HG03196 (cell line): ENCODE results near the gene RNF169.

Experiments
- ATAC-seq: cut with Tn5 transposase; IDR thresholded peaks from one replicate; pipeline ENCODE4 v1.9.1; 2021; ENCODE audit not compliant: unreplicated experiment

The RNF169 gene, protein sequence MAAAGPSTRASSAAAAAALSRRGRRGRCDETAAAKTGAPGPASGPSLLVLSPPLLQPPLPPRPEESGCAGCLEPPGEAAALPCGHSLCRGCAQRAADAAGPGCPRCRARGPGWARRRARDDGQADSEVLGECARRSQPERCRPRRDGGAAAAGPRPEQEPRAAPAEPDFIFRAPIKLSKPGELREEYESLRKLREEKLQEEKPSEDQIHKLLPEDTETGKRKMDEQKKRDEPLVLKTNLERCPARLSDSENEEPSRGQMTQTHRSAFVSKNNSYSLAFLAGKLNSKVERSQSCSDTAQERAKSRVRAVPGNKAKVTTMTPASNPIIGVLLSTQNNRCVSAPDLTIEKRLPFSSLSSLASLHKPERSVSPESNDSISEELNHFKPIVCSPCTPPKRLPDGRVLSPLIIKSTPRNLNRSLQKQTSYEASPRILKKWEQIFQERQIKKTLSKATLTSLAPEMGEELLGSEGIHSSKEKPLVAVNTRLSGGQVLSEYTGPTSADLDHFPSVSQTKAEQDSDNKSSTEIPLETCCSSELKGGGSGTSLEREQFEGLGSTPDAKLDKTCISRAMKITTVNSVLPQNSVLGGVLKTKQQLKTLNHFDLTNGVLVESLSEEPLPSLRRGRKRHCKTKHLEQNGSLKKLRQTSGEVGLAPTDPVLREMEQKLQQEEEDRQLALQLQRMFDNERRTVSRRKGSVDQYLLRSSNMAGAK

DNA sequence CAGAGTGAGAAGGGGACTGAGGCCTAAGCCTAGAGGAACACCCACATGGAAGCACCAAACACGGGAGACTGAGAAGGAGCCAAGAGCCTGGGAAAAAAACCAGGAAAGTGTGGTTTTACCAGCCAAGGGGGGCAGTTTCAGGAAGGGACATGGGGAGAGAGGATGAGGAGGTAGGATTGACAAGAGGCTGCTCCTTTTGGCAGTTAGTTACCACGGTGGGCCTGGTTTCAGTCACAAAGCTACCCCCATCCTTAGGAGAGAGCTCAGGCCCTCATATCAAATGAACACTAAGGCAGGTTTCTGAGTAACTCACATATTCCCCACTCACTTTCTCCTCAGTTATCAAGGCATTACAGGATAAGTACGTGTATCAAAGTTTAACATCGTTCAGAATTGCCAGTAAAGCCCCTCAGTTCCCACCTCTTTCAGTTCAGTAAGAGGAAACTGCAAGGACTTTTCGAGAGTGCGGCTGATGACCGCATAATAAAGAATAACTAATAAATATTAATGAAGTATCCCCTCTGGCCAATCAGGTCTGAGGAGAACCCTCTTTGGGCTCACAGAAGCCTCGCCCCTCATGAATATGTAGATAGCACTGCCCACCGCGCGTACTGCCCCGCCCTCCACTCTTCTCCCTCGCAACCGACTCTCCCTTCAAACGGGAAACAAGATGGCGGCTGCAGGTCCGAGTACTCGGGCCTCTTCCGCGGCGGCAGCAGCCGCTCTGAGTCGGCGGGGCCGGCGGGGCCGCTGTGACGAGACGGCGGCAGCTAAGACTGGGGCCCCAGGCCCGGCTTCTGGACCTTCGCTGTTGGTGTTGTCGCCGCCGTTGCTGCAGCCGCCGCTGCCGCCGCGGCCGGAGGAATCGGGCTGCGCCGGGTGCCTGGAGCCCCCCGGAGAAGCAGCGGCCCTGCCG, at the start of gene RNF169:
RNF169 (plus strand) TSS at position 639 of the 916 bp plus-strand sequence; CDS start at position 671, 32 bp downstream.
- ATAC-seq, result peak; percentile 97

DNA sequence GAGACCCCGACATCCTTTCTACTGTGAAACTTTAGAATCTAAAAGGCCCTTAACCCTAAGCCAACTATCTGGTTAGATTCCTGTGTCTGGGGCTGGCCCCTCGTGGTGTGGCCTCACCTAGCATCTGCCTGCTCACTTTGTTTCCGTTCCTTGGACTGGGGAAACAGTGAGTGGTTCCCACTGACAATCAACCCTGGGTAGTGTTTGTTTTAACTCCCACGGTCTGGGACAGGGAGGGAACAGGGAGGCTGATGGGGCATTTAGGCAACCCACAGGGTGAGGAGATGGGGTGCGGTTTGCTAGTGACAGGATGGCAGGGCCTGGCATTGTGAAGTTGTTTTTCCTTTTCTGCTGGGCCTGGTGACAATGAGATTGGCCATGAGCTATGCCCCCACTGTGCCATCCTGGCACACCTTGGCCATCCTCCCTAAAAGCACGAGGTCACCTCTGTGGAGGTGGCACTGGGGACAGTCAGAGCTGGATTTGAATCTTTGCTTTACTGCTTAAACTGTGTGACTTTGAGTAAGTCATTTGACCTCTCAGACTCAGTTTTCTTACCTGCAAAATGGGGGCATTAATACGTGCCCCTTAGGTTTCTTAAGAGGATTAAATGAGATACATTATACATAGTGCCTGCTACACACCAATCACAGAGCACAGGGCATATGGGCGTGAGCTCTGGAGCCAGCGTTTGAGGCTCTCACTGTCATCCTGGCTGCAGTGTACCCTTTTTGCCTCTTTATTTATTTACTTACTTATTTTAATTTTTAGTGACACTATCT, 48.8 kb upstream of the RNF169 start:
- no peak for ATAC-seq

DNA sequence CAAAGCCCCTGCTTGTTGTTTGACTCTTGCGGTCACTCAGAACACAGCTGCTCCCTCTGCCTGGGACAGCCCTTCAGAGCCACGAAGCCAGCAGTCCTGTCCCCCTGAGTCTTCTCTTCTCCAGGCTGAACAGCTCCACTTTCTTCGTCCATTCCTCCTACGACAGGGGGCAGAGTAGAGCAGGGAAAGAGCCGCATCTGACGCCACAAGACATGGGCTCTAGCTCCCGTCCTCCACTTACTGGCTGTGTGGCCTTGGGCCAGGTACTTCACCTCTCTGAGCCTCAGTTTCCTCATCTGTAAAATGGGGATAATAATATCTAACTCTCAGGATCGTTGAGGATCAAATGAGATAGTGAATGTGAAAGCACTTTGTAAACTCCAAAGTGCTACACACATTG, 47.3 kb upstream of the RNF169 start:
- ATAC-seq, result no peak

DNA sequence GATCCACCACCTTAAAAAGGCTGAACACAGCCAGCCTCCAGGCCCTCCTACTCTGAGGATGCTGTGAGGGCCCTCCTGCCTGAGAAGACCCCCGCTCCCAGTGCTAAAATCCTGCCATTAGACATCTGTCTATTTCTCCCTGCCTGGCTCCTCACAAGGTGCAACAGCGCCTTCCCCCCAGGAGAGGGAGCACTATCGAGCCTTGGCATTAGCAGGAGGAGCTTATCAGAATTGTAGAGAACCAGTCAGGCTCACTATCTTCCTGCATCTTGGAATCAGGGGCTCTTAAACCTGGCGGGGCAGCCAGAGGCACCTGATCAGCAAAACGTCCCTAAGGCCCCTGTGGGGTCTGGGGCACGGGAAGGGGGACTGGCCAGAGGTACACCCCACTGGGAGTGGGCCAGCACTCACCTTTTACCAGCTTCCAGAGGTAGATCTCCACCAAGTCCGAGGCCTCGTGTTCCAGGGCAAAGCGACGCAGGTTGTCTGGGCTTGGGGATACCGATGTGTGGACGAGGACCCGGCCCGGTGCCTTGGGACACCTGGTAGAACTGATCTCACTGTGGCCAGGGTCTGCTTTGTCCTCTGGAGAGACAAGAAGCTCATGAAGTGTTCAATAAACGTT, 46.2 kb upstream of the RNF169 start:
- ATAC-seq, result no peak

DNA sequence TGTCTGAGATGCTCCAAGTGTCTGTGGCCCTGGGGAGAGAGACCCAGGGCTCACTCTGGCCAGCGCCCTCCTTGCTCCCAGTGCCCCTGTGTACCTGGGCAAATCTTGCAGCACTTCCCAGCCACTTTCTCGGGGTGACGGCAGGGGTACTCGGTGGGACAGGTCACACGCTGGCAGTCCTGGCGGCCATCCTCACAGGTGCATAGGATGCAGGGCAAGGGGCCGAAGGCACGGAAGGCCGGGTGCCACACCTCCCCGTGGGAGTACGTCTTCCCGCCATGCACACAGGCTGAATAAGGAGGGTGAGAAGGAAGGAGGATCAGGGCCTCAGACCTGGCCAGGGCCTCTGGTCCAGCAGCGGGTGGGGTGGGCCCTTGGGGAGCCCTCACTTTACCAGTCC, 45.4 kb upstream of the RNF169 start:
- ATAC-seq, result no peak

DNA sequence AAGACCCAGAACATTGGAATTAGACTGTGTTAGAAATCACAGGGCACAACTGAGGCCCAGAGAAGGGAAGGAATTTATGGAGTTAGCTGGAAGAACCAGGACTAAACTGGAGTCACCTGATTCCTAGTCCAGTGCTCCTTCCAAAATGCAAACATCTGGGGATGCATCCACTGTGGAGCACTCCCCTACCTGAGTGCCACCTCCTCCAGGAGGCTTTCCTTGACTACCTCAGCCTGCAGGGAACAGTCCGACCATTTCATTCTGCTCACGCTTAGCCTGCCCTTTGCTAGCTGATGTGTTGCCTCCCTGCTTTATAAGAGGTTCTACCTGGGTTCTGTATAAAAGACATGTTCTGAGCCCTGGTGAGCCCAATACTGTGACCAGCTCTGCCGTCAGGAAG, 41.5 kb upstream of the RNF169 start:
- no peak for ATAC-seq

DNA sequence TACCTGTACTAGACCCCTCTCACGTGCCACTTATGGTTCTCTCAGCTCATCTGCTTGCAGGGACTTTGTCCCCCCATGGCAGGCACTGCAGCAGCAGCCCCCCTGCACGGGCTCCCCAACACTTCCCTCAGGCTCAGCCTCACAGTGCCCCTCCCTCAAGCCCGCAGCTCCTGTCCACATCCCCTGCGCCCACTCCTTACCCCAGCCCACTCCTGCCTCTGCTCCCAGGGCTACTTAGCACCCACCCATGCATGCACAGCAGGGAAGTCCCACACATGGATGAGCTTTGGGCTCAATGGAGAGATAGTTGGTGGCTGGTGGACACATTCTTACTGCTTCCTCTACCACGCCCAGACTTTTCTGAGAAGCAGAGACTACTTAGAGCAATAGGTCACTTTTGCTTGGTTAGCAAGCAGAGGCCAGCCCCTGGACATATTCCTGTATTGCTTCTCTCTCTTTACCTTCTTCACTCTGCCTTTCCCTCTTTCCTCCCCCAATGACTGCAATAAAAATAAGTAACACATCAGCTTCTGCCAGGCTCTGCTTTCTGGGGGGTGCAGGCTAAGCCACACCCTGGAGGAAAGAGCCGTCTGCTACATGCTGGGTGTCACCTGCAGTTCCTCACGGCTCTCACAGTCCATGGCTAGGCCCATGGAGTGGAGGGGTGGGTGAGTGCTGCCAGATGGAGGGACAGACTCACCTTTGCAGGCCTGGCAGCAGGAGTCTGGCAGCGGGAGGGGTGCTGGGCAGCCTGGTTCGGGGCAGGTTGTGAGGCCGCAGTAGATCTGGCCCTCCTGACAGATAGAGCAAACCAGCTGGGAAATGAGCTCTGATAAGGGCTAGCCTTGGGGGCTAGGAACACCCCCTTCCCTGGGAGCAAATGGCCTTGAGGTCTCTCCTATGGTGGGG, 40.8 kb upstream of the RNF169 start:
- ATAC-seq, result no peak

DNA sequence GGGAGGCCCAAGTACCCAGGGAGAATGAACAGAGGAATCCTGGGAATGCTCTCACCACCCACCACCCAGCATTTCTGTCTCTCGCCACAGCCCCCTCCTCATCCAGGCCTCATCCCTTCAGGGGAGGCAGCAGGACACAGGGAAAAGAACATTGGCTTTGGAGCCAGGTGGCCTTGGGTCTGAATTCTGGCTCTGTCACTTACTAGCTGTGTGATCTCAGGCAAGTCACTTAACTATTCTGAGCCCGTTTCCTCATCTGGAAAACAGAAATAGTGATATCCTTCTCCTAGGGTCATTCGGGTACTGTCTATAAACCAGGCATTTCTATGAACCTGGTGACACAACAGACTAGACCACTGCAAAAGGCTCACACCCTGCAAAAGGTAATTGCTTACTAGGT, 39.5 kb upstream of the RNF169 start:
- no peak for ATAC-seq

DNA sequence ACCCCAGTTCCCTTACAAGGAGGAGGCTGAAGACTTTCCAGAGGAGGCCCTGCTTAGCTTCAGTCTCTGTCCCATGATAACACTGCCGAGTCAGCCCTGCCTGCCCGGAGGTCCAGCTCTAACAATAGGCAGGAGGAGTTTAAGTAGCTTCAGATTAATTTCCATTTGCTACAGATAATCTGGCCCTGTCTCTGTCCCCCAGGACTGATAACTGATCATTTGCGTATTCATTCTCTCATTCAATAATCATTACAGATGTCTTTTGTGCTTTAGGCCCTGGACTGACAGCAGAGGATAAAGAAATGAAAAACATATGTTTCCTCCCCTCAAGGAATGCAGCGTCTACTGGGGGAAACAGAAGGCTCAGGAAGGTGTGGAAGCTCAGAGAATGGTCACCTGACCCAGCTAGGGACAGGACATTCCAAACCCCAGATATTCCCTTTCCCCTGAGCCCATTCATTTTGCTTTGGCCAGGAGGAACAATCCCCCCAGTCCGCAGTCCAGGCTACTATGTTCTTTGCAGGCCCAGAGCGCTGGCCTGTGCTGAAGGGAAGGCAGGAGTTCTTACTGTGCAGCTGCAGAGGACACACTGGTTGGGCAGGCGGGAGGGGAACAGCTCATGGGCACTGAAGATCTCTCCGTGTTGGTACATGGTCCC, 38.2 kb upstream of the RNF169 start:
- no peak for ATAC-seq

DNA sequence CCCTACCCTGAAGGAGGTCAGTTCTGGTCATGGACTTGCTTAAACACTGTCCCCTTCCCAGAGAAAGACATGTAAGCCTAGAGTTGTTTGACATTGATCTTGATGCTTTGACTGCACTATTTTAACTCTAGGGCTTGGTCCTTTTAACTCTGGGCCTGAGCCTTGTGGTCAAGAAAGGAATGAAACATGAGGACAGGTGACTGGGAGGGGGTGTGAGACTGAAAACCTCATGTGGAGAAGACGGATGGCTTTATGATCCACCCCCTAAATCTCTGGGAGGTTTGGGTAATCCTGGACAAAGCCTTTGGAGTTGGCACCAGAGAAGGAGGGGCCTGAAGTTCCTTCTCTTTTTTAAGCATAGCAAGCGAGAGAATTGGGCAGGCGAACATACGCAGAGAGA, 35.0 kb upstream of the RNF169 start:
- no peak for ATAC-seq

DNA sequence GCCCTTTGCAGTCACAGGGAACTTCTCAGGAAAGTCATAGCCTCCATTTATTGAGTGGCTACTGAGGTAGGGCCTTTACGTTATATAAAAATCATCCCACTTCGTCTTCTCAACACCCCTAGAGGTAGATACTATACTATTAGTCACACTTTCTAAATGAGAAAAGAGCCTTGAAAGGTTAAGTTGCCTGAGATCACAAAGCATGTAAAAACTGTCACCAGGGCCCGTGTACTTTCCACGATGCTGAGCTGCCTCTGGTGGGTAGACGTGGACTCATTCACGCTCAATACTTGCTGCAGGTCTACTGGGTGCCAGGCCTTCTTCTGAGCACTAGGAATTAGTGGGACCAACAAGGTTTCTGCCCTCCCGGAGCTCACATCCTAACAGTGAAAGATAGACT, 33.7 kb upstream of the RNF169 start:
- no peak for ATAC-seq

DNA sequence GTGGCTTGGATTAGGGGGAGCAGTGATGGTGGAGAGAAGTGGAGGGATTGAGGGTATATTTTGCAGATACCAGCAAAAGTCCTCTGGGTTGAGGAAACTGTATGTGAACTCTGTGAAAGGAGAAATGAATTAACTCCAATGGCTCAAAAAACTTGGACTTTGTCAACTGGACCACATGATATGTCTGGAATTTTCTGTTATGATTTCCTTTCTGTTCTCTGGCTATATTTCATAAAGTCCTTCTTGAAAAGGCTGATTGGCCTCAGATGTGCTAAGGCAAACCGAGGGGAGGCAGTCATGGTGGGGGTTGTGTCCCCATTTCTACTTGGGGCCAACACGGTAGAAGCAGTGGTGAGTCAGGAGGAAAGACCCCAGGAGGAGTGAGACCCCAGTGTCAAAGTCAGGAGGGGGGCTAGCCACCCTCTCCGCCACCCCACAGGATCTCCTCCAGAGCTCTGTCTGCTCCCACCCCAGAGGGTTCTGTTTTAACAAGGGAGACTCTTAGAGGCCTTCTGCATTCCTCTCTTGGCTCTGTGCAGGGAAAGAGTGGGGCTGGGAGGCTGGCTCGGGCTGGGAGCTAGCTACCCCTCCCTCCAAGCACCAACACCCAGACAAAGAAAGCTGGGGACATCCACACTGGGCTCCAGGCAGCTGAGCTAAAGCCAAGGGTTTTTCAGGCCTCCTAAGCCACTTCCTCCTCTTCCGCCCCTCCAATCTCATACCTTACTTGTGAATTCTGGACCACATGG, 31.3 kb upstream of the RNF169 start:
- no peak for ATAC-seq

DNA sequence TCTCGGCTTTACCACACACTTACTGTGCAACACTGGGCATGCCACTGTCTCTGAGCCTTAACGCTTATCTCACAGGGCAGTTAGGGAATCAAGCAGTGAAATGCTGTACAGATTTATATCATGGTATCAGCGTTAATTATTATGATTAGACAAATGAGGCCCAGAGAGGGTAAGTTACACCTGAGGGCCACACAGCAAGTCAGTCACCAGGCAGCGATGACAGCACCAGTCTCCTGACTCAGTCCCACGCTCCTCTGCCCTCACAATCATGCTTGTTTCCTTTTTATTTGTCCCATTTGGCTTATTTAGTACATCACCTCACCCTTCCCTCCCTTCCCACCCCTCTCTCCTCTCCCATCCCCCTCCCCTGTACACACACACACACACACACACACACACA, 29.6 kb upstream of the RNF169 start:
- no peak for ATAC-seq

DNA sequence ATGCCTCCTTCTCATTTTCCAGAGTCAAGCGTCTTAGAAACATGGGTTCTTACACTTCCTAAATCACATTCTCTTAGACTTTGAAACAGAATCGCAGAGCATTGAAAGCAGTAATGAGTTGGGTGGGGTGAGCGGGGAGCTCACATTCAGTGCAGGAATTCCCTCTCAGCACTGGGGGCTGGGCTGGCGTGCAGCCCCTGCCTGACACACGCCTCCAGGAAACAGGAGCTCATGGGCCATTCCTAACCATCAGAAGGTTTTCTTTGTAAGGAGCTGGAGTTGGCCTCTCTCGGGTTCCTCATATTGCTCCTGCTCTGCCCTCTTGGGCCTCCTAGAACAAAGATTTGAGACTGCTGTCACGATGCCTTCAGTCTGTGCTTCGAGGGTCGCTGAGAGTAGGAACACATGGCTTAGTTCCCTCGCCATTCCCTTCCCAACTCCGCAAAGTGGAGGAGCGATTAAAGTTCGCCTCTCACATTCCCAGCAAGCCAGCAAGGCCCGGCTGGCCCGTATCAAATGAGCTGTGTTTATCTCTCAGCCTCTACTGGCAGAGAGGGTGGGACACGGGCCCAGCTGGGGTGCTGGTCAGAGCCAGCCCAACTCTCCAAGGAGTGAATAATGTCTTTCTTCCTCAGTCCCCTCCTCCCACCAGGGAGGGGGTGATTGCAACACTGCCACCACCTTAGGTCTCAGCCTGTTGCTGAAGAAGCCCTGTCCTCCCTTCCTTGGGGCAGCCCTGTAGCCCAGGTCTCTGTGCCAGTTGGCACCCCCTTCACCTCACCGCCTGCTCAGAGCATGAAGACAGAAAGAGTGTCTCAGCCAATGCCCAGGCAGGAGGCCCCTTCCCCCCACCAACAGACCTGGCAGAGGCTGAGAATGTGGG, 27.8 kb upstream of the RNF169 start:
- no peak for ATAC-seq

DNA sequence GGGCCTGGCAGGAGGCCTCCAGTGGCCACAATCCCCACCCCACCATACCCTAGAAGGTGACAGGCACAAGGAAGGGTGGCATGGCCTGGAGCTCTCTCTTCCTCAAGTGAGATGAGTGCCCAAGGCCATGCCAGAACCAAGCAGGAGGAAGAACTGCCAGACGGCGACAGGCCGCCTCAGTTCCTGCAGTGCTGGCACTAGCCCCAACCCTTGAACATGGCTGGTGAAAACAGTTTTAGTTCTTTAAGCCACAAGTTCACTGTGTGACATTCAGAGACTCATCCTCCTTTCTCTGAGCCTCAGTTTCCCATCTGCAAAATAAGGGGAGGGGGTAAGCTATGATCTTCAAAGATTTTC, 27.2 kb upstream of the RNF169 start:
- no peak for ATAC-seq

DNA sequence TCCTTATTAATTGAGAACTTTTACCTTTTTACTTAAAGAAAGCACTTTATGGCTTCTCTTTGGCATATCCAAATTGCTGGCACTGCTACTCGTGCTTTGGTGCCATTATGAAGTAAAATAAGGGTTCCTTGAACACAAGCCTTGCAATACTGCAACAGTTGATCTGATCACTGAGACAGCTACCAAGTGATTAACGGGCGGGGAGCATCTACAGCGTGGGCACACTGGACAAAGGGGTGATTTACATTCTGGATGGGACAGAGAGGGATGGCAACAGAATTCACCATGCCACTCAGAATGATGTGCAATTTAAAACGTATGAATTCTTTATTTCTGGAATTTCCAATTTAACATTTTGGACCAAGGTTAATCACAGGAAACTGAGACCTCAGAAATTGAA, 25.1 kb upstream of the RNF169 start:
- ATAC-seq, result no peak

DNA sequence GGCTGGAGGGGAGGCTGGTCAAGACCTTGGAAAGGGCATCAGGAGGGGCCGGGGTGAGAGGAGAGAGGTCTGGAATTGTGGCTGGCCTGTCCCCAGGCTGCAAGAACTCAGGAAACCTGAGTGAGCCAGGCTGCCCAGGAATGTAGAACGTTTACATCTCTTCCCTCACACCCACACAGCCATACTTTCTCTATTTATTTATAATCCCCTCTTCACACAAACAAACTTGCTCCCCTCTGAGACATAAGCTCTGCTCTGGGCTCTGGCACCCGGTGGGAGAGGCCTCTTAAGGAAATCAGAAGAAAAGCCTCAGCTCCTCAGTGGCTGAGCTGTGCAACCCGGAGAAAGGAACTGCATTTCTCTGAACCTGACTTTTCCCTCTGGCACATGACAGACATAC, 22.9 kb upstream of the RNF169 start:
- no peak for ATAC-seq
